ENCODE results near the gene EEIG1.

EEIG1 gene

DNA sequence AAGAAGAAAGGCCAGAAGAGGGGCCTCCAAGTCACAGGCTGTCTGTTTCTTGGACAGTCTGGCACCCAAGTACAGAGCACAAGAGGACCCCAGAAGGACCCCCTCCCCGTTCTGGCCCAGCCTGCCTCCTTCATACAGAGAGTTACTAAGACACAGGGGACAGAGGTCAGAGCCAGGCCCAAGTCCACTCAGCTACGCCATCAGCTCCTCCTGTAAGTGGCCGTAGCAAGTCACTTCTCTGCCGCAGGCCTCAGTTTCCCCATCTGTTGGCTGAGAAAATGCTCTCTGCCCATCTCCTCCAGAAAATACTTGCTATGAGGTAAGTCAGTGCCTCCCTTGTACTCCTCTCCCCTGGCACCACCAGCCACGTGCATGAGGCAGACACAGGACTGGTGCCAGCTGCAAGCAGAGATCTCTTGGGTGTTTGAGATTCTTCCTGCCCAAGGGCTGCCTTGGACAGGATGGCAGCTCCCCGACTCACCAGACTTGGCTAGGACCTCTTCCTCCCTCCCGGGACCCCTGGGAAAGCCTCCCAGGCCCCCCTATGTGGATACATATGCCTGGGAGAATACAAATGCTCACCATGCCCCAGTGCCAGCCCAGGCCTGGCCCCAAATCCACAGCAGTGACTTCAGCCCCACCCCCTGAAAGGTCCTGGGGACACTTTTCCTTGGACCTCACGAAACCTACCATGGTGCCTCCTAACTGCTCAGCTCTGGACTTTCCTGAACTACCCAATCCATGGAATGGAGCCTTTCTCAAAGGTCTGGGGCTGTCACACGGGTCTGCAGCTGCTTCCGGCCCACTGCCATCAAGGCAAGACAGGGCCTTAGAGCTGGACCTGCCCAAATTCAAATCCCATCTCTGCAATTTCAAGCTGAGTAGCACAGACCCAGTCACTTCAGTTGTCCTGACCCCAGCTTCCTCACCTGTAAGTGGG, 5.1 kb downstream of the EEIG1 start:
- H3K36me3 ChIP-seq (ENCODE audit: control insufficient read depth in 4 of 4, insufficient read depth in 4 of 4, low read length in 3 of 4) = no peaks in the 10 kb centered on the region
- ChIA-PET CTCF (interaction anchor here (0.8 to 4.1 kb wide), 7 partner anchors 16 to 55 kb away, joined by 3 to 21 read pairs (median 3); no protein-coding TSS in a partner anchor), POLR2A (no interaction called here)
- WGBS (ENCODE audit: insufficient coverage) = 86% methylated on average over 8 of the region's 10 CpGs
- no peak overlapping the region for H3K27ac ChIP-seq (ENCODE audit: insufficient read depth in 1 of 2, low read depth in 1 of 2, low read length in 2 of 2, poor library complexity in 1 of 2, severe bottlenecking in 2 of 2)
- DNase-seq = no peak
- no peak overlapping the region for H3K4me3 ChIP-seq (ENCODE audit: control insufficient read depth in 1 of 7, extremely low read depth in 1 of 7, insufficient read depth in 4 of 7, low read depth in 2 of 7, low read length in 6 of 7)
- peaks cover 0 to 48% (median 46%) of the 10 kb centered on the region in 4 experiments for H3K4me1 ChIP-seq (ENCODE audit: control extremely low read depth in 1 of 4, control insufficient read depth in 4 of 4, insufficient read depth in 4 of 4, low read length in 3 of 4)
- no peaks in the 10 kb centered on the region for H3K27me3 ChIP-seq (replicated peaks in 2 of 5; ENCODE audit: control insufficient read depth in 4 of 5, insufficient read depth in 5 of 5, low read length in 4 of 5)
- H3K9me3 ChIP-seq (ENCODE audit: control extremely low read depth in 1 of 5, control insufficient read depth in 4 of 5, insufficient read depth in 2 of 5, low read depth in 1 of 5, low read length in 4 of 5) = no peaks in the 10 kb centered on the region

DNA sequence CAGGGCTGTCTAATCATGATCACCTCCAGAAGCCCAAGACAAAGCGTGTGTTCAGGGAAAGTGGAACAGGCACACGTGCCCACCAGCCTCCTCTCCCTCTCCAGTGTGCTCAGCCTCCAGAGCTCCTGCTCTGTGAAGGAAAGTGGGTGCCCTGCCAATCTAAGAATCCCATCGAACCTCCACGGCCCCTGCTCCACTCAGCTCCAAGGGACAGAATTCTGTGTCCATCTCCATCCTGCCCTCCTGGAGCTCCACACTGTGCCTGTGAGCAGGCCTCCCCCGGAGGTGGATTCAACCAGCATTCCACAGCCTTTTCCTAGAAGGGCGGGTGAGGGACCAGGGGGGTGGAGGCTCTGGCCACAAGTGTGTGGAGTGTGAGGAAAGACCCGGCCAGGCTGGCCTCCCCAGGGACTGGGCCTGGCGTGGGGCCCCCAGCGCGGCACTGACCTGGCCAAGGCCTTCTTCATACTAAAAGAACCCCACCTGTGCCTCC, 6.0 kb downstream of the EEIG1 start:
- Histone ChIP-seq H3K4me3 (ENCODE audit: control insufficient read depth in 1 of 7, extremely low read depth in 1 of 7, insufficient read depth in 4 of 7, low read depth in 2 of 7, low read length in 6 of 7) (no peak overlapping the region), H3K27ac (ENCODE audit: insufficient read depth in 1 of 2, low read depth in 1 of 2, low read length in 2 of 2, poor library complexity in 1 of 2, severe bottlenecking in 2 of 2) (no peak overlapping the region), H3K9me3 (ENCODE audit: control extremely low read depth in 1 of 5, control insufficient read depth in 4 of 5, insufficient read depth in 2 of 5, low read depth in 1 of 5, low read length in 4 of 5) (no peaks in the 10 kb centered on the region), H3K27me3 (replicated peaks in 2 of 5; ENCODE audit: control insufficient read depth in 4 of 5, insufficient read depth in 5 of 5, low read length in 4 of 5) (no peaks in the 10 kb centered on the region), H3K4me1 (ENCODE audit: control extremely low read depth in 1 of 4, control insufficient read depth in 4 of 4, insufficient read depth in 4 of 4, low read length in 3 of 4) (peaks cover 0 to 47% (median 43%) of the 10 kb centered on the region in 4 experiments), H3K36me3 (ENCODE audit: control insufficient read depth in 4 of 4, insufficient read depth in 4 of 4, low read length in 3 of 4) (no peaks in the 10 kb centered on the region)
- no peak for DNase-seq
- WGBS (ENCODE audit: insufficient coverage) = 99% methylated on average over 10 of the region's 10 CpGs
- ChIA-PET POLR2A (interaction anchor here (0.6 kb wide), 1 partner anchor 104 kb away, joined by 5 read pairs; no protein-coding TSS in a partner anchor), CTCF (interaction anchor here (0.6 to 2.1 kb wide), 6 partner anchors 9 to 61 kb away, joined by 3 to 7 read pairs (median 3); no protein-coding TSS in a partner anchor)

DNA sequence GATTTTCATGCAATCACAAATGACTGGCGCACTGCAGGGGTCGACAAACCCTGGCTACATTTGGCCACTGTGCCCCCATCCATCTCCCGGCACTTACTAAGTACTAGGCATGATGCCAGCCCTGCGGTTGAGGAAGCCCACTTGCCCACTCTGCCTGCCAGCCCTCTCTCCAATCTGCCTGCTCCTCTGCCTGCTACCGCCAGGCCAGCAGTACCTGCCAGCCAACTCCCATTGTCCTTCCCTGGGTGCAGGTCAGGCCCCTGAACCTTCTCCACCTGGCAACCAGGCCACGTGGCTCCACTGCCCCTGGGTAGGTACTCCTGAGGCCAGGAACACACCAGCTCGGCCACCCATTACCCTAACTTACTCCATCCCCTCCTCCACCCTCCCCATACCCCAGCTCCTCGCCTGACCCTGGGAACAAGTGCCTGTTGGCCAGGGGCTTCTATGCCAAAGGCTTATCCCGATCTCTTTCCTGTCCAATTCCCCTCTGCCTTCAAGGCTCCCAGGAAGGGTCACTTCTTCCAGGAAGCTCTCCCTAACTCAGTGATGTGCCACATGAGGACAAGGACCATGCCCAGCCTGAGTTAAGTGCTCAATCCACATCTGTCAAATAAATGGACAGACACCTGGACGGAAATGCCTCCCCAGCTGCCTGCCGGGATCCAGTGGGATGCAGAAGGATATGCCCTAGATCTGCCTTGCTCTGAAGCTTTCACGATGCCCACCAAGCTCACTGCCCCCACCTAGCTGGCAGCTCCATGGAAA, 6.6 kb downstream of the EEIG1 start:
- CTCF ChIA-PET = interaction anchor here (0.6 to 2.1 kb wide), 7 partner anchors 8 to 61 kb away, joined by 3 to 7 read pairs (median 3); no protein-coding TSS in a partner anchor
- Histone ChIP-seq H3K27me3 (replicated peaks in 2 of 5; ENCODE audit: control insufficient read depth in 4 of 5, insufficient read depth in 5 of 5, low read length in 4 of 5) (no peaks in the 10 kb centered on the region), H3K36me3 (ENCODE audit: control insufficient read depth in 4 of 4, insufficient read depth in 4 of 4, low read length in 3 of 4) (no peaks in the 10 kb centered on the region), H3K4me1 (ENCODE audit: control extremely low read depth in 1 of 4, control insufficient read depth in 4 of 4, insufficient read depth in 4 of 4, low read length in 3 of 4) (peaks cover 0 to 45% (median 40%) of the 10 kb centered on the region in 4 experiments), H3K9me3 (ENCODE audit: control extremely low read depth in 1 of 5, control insufficient read depth in 4 of 5, insufficient read depth in 2 of 5, low read depth in 1 of 5, low read length in 4 of 5) (no peaks in the 10 kb centered on the region), H3K27ac (ENCODE audit: insufficient read depth in 1 of 2, low read depth in 1 of 2, low read length in 2 of 2, poor library complexity in 1 of 2, severe bottlenecking in 2 of 2) (no peak overlapping the region), H3K4me3 (ENCODE audit: control insufficient read depth in 1 of 7, extremely low read depth in 1 of 7, insufficient read depth in 4 of 7, low read depth in 2 of 7, low read length in 6 of 7) (no peak overlapping the region)
- DNase-seq = peak in 1 of 3 donors; percentile 30
- POLR2A ChIA-PET = interaction anchor here (0.6 kb wide), 1 partner anchor 105 kb away, joined by 5 read pairs; no protein-coding TSS in a partner anchor
- WGBS (ENCODE audit: insufficient coverage) = 90% methylated on average over 12 of the region's 12 CpGs

DNA sequence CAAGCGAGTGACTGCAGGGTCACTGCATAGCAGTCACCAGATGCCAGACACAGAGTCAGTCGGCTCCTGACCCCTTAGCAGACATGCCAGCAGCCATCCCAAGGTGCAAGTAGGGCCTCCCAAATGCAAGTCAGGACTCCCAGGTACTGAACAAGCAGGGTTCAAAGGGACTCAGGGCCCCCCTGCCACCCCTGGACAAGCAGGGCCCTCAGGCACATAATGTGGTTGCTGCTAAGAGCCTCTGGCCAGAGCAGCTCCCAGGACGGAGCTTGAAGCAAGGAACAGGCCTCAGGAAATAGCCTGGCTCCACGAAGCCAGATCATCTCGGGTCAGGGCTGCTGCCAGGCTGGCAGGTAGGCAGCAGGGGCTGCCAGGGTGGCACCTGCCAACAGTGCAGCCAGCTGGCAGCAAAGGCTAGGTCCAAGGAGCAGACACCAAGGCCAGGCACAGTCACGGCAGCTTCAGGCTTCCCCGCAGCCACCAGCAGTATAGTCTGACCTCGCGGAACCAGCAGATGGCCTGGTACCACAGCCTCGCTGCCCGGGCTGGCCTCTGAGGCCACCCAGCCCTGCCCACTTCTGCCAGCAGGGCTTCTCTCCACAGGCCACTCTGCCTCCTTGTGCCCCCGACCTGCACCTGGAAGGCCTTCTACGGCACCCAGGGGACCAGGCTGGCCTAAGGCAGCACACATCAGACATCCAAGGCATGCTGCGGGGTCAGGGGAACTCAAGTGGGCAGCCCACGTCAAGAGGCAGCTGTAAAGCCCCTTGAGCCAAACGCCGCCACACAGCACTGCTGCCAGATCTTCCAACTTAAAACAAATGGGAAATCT, 7.4 kb downstream of the EEIG1 start:
- WGBS (ENCODE audit: insufficient coverage) = 95% methylated on average over 17 of the region's 17 CpGs
- peaks cover 0 to 48% (median 39%) of the 10 kb centered on the region in 4 experiments for H3K4me1 ChIP-seq (ENCODE audit: control extremely low read depth in 1 of 4, control insufficient read depth in 4 of 4, insufficient read depth in 4 of 4, low read length in 3 of 4)
- POLR2A ChIA-PET = no interaction called here

DNA sequence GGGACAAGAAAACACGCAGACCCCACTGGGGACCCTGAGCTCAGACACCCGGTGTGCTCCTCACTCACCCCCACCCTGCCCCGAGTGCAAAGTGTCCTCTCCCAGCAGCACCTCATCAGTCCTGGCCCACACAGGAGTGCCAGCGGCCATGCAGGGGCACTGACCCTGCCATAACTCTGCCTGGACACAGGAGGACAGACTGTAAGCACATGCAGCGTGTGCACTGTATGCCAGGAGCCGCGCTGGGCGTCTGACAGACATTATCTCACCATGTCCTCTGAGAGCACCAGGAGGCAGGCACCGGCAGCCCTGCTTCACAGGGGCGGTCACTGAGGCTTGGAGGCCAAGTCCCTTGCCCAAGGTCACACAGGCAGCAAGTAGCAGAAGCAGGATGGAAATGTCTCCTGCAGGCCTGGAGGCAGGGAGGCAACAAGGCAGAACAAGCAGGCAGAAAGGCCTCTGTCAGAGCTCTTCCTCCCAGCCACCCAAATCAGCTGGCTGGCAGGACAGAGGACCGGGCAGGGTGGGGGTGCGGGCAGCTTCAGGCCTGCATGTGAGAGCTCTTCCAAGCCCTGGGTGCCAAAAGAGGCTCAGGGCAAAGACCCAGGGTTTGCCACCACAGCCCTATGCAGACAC, 8.4 kb downstream of the EEIG1 start:
- Histone ChIP-seq H3K4me3 (ENCODE audit: control insufficient read depth in 1 of 7, extremely low read depth in 1 of 7, insufficient read depth in 4 of 7, low read depth in 2 of 7, low read length in 6 of 7) (no peak overlapping the region), H3K27me3 (replicated peaks in 2 of 5; ENCODE audit: control insufficient read depth in 4 of 5, insufficient read depth in 5 of 5, low read length in 4 of 5) (no peaks in the 10 kb centered on the region), H3K9me3 (ENCODE audit: control extremely low read depth in 1 of 5, control insufficient read depth in 4 of 5, insufficient read depth in 2 of 5, low read depth in 1 of 5, low read length in 4 of 5) (no peaks in the 10 kb centered on the region), H3K36me3 (ENCODE audit: control insufficient read depth in 4 of 4, insufficient read depth in 4 of 4, low read length in 3 of 4) (no peaks in the 10 kb centered on the region), H3K4me1 (ENCODE audit: control extremely low read depth in 1 of 4, control insufficient read depth in 4 of 4, insufficient read depth in 4 of 4, low read length in 3 of 4) (peaks cover 0 to 49% (median 38%) of the 10 kb centered on the region in 4 experiments), H3K27ac (ENCODE audit: insufficient read depth in 1 of 2, low read depth in 1 of 2, low read length in 2 of 2, poor library complexity in 1 of 2, severe bottlenecking in 2 of 2) (no peak overlapping the region)
- ChIA-PET CTCF (interaction anchor here (1.3 kb wide), 1 partner anchor 18 kb away, joined by 3 read pairs; no protein-coding TSS in a partner anchor), POLR2A (interaction anchor here (0.6 kb wide), 1 partner anchor 36 kb away, joined by 3 read pairs; no protein-coding TSS in a partner anchor)
- 99% methylated on average over 10 of the region's 12 CpGs for WGBS (ENCODE audit: insufficient coverage)
- DNase-seq = no peak

More for the DNA sequence above, 7.4 kb downstream of the EEIG1 start:
- Histone ChIP-seq H3K36me3 (ENCODE audit: control insufficient read depth in 4 of 4, insufficient read depth in 4 of 4, low read length in 3 of 4) (no peaks in the 10 kb centered on the region), H3K27ac (ENCODE audit: insufficient read depth in 1 of 2, low read depth in 1 of 2, low read length in 2 of 2, poor library complexity in 1 of 2, severe bottlenecking in 2 of 2) (no peak overlapping the region), H3K4me3 (ENCODE audit: control insufficient read depth in 1 of 7, extremely low read depth in 1 of 7, insufficient read depth in 4 of 7, low read depth in 2 of 7, low read length in 6 of 7) (no peak overlapping the region), H3K27me3 (replicated peaks in 2 of 5; ENCODE audit: control insufficient read depth in 4 of 5, insufficient read depth in 5 of 5, low read length in 4 of 5) (no peaks in the 10 kb centered on the region), H3K9me3 (ENCODE audit: control extremely low read depth in 1 of 5, control insufficient read depth in 4 of 5, insufficient read depth in 2 of 5, low read depth in 1 of 5, low read length in 4 of 5) (no peaks in the 10 kb centered on the region)
- CTCF ChIA-PET = interaction anchor here (1.4 to 2.1 kb wide), 4 partner anchors 16 to 62 kb away, joined by 3 to 7 read pairs (median 6); no protein-coding TSS in a partner anchor
- no peak for DNase-seq

All from common myeloid progenitor, CD34-positive (primary cell).